TTC549 (cell line): Measurements from ENCODE around the gene EDDM13.
"Not testable (repeated sequence)": the region's sequence is repeated elsewhere in the genome, so short reads cannot be mapped to it uniquely, and the experiment has no call there.

ENCODE experiments used
- FAIRE-seq: peaks from 2 replicates; lab custom pipeline; 2012; peaks lifted over from hg19 to GRCh38; lab: Jason Lieb, UNC

EDDM13 gene, protein sequence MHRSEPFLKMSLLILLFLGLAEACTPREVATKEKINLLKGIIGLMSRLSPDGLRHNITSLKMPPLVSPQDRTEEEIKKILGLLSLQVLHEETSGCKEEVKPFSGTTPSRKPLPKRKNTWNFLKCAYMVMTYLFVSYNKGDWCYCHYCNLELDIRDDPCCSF

DNA sequence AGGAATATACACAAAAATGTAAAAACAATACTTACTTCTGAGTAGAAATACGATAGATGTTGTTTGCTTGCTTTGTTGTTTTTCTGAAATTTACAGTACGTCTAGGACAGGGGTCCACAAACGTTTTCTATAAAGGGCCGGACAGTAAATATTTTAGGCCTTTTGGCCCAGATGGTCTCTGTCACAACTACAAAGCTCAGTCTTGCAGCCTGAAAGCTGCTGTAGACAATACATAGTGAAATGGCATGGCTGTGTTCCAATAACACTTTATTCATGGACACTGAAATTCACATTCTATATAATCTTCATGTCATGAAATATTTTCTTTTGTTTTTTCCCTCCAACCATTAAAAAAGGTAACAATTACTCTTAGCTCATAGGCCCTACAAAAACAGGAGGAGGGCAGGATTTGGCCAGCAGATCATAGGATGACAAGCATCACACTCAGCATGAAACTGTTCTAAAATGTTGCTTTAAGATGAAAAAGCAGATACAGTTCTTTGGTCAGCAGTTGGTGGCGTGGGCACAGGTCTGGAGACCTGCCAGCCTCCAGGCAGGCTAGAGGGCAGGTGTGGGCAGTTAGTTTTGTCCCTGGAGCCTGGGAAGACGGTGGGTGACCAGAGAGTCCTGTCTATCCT, at the start of gene EDDM13:
TSS of gene EDDM13 (plus strand) at position 588 of the 638 bp plus-strand sequence. CDS start 87 bp downstream, outside the sequence.
- no peak for FAIRE-seq

DNA sequence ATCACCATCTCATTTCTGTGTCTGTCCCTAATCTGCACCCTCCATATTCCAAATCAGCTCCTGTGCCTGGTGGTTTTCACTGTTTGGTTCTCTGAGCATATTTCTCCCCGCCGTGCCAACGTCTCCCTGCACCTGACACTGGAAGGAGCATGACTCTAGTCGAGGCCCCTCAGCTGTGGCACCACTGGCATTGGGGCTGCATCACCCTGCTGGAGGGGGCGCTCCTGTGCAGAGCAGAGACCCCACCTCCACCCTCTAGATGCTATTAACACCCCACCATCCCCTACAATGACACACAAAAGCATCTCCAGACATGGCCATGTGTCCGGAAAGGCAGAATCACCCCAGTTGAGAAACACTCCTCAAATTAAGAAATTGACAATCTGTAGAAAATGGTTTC, 49.6 kb upstream of the EDDM13 start:
- FAIRE-seq: no peak

DNA sequence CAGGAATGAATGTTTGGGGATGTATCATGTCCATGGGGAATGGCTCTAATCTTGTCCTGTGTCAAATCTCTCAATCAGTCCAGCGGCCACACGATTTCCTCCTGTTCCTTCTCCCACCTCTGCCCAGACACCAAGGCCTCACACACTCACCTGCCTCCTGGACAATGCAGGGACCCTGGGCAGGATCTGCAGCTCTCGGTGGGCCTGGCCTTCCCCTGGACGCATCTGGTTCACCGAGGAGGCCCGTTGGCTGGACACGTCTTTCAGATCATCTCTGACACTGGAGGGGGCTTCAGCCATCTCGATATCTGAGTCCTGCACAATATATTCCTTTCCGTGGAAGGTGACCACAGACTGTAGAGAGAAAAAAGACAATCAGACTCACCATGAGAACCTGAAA, 49.1 kb upstream of the EDDM13 start:
- FAIRE-seq: no peak

DNA sequence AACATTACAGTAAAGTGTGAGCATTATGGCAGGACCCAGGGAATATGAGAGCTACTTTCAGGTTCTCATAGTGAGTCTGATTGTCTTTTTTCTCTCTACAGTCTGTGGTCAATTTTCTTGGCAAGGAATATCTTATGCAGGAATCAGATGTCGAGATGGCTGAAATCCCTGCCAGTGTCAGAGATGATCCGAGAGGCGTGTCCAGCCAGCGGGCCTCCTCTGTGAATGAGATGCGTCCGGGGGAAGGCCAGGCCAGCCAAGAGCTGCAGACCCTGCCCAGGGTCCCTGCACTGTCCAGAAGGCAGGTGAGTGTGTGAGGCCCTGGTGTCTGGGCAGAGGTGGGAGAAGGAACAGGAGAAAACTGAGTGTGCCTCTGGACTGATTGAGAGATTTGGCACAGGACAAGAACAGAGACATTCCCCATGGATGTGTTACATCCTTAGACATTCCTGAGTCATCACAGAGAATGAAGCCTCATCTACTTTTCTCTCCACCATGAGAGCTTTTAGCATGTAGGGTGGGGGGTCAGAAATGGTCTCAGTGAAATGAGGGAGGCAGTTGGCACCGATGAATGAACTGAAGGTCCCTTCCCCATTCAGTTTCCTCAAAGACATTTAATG, 27.3 kb upstream of the EDDM13 start:
- FAIRE-seq: no peak

DNA sequence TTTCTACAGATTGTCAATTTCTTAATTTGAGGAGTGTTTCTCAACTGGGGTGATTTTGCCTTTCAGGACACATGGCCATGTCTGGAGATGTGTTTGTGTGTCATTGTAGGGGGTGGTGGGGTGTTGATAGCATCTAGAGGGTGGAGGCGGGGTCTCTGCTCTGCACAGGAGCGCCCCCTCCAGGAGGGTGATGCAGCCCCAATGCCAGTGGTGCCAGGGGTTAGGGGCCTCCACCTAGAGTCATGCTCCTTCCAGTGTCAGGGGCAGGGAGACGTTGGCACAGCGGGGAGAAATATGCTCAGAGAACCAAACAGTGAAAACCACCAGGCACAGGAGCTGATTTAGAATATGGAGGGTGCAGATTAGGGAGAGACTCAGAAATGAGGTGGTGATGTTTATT, 26.8 kb upstream of the EDDM13 start:
- FAIRE-seq: not testable (repeated sequence)

DNA sequence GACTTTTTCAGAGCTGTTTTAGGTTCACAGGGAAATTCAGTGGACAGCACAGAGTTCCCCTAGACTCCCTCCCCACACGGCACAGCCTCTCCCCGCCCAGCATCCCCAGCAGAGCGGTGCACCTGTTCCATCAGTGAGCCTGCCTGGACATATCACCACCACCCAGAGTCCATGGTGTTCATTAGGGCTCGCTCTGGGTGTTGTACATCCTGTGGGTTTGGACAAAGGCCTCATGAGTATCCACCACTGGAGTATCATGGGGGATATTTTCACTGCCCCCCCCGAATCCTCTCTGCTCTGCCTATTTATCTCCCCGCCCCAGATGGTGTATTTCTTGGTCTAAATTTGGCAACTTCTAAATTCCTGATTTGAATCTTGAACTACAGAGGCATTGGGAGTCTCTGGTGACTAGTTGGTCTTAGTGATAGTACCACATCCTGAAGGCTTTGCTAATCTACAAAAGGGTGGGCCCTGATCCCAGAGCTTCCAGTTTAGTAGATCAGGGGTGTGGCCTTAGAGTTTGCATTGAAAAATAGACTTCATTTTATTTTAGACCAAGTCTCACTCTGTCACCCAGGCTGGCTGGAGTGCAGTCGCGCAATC, 23.7 kb upstream of the EDDM13 start:
- FAIRE-seq: not testable (repeated sequence)

DNA sequence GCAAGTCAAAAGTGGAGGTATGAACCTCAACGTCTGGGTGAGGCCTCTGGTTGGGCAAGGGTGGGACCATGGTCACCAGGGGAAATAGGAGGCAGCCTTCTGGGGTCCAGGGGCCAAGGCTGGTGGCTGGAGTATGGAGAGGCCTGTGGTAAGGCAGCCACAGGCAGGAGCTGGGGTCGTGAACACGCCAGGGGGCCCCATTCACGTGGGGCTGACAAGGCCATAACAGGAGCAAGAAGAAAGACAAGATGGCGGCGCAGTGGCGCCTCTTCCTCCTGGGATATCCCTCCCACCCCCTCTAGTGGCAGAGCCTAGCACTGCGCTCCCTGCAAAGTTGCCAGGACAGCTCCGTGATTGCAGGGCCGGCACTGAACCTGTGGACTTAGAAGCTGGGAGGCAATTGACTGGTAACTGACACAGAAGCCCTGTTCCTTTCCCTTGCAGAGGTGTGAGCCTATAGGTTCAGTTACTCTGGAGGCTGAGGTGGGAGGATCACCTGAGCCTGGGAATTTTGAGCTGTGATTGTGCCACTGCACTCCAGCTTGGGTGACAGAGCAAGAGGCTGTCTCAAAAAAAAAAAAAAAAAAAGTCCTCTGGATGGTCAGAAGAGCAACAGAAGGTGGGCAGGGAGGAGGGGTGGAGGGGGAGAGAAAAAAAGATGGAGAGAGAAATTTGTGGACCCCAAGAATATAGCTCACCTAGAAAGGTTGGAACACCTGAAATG, 19.7 kb upstream of the EDDM13 start:
- FAIRE-seq: no peak

DNA sequence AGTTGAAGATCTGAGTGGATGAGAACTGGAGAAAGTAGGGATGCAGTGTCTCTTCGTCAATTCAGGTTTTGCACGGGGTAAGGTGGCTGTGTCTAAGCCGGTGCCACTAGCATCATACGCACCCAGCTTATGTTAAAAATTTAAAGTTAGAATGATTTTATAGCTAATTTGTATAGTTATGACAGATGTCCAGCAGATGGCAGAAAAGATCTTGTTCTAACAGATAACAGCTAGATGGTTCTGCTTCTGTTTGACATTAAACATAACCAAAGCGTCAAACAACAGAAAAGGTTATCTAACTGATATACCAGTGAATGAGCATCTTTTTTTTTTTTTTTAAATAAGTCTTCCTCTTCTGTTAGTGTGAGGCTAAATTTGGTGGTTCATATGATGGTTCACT, 18.8 kb upstream of the EDDM13 start:
- peak; percentile 74 for FAIRE-seq

DNA sequence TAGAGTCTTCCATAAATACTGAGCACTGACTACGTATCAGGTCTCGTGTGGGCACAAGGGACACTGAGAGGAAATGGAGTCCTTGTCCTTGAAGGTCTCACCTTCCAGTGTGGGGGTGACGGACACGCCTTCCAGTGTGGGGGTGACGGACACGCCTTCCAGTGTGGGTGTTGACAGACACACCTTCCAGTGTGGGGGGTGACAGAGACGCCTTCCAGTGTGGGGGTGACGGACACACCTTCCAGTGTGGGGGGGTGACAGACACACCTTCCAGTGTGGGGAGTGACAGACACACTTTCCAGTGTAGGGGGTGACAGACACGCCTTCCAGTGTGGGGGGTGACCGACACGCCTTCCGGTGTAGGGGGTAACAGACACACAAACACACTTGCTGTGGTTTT, 14.3 kb upstream of the EDDM13 start:
- no peak for FAIRE-seq

DNA sequence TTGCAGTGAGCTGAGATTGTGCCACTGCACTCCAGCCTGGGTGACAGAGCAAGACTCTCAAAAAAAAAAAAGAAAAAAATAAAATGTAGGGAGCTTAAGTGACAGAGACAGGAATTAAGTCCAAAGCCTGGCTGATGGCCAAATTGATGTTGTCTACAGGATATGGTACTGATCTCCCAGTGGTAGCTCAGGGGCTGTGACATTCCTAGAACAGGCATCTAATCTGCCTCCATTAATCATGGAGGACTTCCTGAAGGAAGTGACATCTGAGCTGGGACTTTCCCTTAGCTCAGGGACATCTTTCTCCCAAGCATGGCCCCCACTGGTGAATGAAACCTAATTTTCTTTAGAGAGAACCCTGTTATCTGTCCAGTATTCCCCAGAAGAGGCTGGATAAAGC, 11.4 kb upstream of the EDDM13 start:
- no peak for FAIRE-seq

DNA sequence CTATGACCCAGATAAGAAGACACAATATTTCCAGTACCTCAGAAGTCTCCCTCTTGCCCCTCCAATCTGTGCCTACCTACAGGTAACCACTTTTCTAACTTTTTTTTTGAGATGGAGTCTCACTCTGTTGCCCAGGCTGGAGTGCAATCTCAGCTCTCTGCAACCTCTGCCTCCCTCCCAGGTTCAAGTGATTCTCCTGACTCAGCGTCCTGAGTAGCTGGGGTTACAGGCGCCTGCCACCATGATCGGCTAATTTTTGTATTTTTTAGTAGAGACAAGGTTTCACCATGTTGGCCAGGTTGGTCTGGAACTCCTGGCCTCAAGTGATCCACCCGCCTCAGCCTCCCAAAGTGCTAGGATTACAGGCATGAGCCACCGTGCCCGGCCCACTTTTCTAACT, 10.6 kb upstream of the EDDM13 start:
- not testable (repeated sequence) for FAIRE-seq

DNA sequence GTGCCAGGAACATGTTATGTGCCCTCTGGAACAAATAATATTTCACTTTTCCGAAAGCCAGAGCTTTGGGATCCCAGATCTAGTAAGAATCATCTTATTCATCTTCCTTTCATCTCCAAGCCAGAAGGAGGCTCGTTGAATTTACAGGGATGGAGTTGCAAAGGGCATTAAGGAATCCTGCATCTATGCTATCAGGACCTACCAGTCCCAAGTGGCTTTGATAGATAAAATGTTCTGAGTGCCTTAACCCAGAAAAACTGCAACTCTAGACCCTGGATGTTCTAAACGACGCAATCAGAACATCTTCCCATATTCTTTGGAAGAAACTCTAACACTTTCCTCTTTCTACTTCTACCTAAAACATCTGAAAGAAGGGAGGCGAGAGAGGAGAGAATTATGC, 9.2 kb upstream of the EDDM13 start:
- FAIRE-seq: no peak

DNA sequence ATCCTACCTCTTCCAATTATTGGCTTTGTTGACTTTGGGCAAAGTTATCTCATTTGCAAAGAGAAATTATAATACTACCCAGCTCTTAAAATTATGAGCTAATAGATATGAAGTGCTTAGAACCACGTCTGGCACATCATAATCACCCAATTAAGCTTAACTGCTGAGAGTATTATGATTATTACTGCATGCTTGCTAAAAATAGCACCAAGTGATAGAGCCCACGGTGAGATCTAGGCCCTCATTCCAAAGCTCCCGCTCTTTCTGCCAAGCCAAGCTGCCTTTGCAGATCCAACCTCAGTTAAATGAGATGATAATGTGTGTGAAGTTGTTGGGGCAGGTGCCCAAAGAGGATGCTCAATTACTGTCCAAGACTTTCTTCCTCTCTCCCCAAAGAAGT, 6.5 kb upstream of the EDDM13 start:
- FAIRE-seq: no peak

DNA sequence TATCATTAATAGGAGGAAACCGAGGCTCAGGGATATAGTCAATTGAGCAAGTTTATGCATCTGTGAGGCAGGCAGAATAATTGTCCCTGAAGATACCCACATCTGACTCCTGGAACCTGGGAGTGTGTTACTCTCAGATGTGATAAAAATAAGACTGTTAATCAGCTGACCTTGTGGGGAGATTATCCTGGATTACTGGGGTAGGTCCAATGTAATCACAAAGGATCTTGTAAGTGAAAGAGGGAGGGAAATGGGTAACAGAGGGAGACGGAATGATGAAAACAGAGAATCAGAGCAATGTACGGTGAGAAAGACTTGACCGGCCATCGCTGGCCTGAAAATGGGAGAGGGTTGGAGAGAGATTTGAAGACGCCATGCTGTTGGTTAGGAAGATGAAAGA, 3.2 kb upstream of the EDDM13 start:
- no peak for FAIRE-seq

DNA sequence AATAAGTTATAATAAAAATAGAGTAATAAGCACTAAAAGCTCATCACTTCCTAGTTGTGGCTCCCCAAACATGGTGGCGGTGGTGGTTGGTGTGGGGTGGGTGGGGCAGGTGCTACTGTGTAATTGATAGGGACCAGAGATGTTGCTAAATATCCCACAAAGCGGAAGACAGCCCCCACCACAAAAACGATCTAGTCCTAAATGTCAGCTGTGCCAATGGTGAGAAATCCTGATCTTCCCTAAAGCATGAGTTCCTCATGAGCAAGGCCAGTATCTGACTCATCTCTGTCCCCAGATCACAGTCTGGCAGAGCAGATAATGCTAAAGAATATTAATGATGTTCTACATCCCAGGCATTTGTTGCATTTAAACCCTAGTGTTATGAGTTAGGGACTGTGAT, 1.9 kb upstream of the EDDM13 start:
- FAIRE-seq: no peak

DNA sequence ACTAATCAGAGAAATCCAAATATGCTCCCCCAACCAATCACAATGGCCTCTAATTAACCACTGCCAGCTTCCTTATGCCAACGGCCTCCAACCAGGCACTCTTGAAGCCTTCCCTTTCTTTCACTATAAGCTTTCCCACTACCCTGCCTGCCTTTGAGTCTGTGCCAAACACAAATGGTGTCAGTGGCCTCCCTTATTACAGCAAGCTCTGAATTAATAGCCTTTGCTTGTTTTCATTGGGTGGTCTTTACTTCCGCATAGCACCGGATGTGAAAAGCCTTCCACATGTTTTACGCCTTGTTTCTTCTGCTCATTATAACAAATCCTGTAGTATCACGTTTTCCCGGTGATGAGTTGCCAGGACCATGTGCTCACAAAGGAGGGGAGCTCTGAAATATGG, 1.4 kb upstream of the EDDM13 start:
- FAIRE-seq: no peak

DNA sequence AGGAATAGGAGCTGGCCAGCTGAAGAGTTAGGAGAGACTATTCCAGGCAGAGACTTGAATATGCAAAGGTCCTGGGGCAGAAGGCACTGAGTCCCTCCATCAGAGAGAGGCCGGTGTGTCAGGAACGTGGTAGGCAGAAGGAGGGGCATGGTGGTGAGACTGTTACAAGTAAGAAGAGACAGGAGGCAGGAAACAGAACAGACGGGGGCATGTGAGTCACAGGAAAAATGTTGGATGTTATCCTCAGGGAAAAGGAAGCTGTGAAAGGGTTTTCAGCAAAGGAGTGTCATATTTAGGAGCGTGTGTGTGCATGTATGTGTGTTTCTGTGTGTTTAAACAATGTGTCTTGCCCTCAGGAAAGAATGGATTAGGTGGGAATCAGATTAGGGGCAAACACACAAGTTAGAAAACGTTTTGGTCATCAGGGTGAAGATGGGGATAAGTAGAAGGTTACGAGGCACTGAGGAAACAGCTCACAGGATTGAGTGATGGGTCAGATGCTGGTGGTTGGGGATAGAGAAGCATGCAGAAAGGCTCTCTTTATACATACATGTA, 1.1 kb downstream of the EDDM13 start:
- FAIRE-seq: no peak

DNA sequence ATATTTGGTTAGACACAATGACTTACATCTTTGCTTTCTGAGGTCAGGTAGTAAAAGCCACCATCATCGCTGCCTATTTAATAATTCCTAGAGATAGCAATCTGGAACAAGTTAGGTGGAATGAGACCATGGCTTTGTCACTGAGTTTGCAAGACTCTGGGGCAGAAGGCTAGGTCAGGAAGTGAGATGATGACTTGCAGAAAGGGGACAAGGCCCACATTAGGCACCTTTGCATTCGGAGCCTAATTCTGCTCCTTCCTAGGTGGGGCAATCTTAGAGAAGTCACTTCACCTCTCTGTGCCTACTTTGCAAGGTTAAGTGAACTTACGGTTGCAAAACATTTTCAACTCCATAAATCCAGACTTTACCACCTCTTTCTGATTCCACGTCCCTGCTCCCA, 10.3 kb downstream of the EDDM13 start:
- no peak for FAIRE-seq

DNA sequence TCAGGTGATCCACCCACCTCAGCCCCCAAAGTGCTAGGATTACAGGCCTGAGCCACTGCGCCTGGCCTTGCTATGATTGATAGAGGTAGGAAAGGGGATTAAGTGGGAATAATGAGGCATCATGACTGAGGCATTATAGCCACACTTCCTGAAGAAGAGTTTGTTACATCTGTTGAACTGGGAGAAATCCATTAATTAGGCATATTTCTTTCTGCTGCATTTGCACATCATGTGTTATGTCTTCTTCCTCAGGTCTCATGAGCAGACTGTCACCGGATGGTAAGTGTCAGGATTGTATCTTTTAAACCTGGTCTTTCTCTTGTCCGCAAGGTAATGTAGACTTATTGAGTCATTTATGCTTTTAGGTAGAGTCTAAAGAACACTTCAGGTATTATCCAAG, 12.2 kb downstream of the EDDM13 start:
- no peak for FAIRE-seq

DNA sequence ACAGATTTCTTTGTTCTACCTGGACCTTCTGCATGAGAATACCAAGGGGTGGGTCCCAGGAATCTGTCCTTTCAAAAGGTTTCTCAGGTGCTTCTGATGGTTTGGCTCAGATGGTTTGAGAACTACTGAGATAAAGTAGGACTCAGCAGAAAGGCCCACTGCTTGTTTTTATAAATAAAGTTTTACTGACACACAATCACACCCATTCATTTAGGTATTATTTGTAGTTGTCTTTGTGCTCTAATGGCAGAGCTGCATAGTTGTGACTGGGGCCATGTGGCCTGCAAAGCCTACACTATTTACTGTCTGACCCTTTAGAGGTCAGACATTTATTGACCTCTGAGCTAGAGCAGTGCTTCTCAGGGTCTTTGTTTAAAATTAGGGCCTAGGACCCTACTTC, 17.6 kb downstream of the EDDM13 start:
- no peak for FAIRE-seq

DNA sequence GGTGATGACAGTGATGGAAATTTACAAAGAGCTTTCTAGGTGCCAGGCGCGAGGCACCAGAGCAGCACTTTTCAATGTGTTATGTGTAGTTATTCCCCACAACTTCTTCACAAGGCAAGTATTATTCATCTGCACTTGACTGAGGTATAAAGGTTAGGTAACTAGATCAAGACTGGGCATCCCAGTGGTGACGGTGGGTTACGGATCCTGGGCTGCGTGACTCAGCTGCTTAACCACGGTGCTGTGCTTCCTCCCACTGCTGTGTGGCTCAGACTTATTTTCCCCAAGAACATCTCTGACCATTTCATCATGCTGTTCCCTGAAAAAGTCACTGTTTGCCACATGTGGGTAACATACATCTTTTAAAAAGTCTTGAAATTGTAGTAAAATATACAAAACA, 19.3 kb downstream of the EDDM13 start:
- no peak for FAIRE-seq

DNA sequence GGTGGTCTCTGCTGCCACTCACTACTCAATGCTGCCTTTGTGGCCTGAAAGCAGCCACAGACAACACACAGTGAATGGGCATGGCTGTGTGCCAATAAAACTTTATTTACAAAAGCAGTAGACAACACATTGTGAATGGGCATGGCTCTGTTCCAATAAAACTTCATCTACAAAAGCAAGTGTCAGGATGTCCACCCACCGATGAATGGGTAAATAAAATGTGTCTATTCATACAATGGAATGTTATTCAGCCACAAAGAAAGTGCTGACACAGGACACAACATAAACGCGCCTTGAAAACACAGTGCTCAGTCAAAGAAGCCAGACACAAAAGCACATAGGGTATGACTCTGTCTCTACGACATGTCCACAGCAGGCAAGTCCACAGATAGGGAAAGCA, 22.0 kb downstream of the EDDM13 start:
- no peak for FAIRE-seq
